Vagina (tissue), 2 donors: ENCODE data around the gene DNAH8. TPM values are rescaled to one million over a fixed set of nuclear protein-coding genes. Genes with fewer than 3 reads are reported as not detected.

Experiments
- DNase-seq, 2 donors: peaks; one replicate each; pipeline ENCODE4 v3.0.0-alpha.2; 2017; ENCODE audit errors: extremely low spot score in 2 of 2
- H3K27ac ChIP-seq: fragments of 200-600 bp; sonication (generic); one replicate; pipeline ENCODE4 v1.5.1; 2019
- H3K27me3 ChIP-seq: fragments of 200-600 bp; sonication (generic); one replicate; pipeline ENCODE4 v1.5.1; 2019
- H3K36me3 ChIP-seq, 2 donors: fragments of 200-600 bp; sonication (generic); one replicate each; pipeline ENCODE4 v1.5.1; 2017 to 2019
- H3K4me1 ChIP-seq: fragments of 200-600 bp; sonication (generic); one replicate; pipeline ENCODE4 v1.5.1; 2019
- H3K4me3 ChIP-seq, 2 donors: fragments of 200-600 bp; sonication (generic); 1 replicate in 1 of 2; 2 replicates in 1 of 2; pipeline ENCODE4 v1.5.1; 2016 to 2019
- H3K9me3 ChIP-seq: fragments of 200-600 bp; sonication (generic); one replicate; pipeline ENCODE4 v1.5.1; 2019
- CTCF ChIP-seq, 3 experiments: fragments of 450-650 bp in 2 of 3; fragments of 200-600 bp in 1 of 3; sonication (generic) in 1 of 3; IDR thresholded peaks; one replicate each; pipeline ENCODE4 v1.5.1; 2017 to 2019; ENCODE audit warnings: antibody characterized with exemption in 3 of 3, mild to moderate bottlenecking in 2 of 3, moderate library complexity in 2 of 3
- POLR2A ChIP-seq, 2 donors: fragments of 450-650 bp; IDR thresholded peaks; one replicate each; pipeline ENCODE4 v1.6.1; 2017; ENCODE audit warnings: antibody characterized with exemption in 2 of 2, mild to moderate bottlenecking in 2 of 2, moderate library complexity in 2 of 2
- POLR2AphosphoS5 ChIP-seq, 2 donors: sonication (generic); formaldehyde crosslinking; IDR thresholded peaks; one replicate each; pipeline ENCODE4 v1.9.0; 2017; ENCODE audit warnings: antibody characterized with exemption in 2 of 2, mild to moderate bottlenecking in 2 of 2, low read depth in 1 of 2; ENCODE audit not compliant: insufficient read depth in 1 of 2
- intact Hi-C: fragments of 100-400 bp; cut with DNase I; formaldehyde crosslinking; loops from one replicate; pipeline ENCODE4 v1.15.1; 2023
- total RNA-seq: library from RNA; depleted of rRNA; stranded (reverse); fragments of >200 nt; gene quantifications from one replicate; pipeline ENCODE4 v1.2.3, GENCODE V29; 2016

The DNAH8 gene
- total RNA-seq, 1 donor from 2014 or later = not detected

GRCh38 chr6:38725414-38726183 lies 10.5 kb downstream of the DNAH8 start:
- intact Hi-C loops = no loop called here

GRCh38 chr6:38728203-38728602 lies 13.1 kb downstream of the DNAH8 start:
- TF ChIP-seq POLR2A (IDR thresholded peaks at IDR 0.05) = no peak
- no peak for TF ChIP-seq CTCF (IDR thresholded peaks at IDR 0.05)
- TF ChIP-seq POLR2AphosphoS5 (IDR thresholded peaks at IDR 0.05; ENCODE audit: insufficient read depth in 1 of 2, low read depth in 1 of 2) = no peak
- Histone ChIP-seq H3K27me3 (no peaks in the 10 kb centered on the region), H3K36me3 (no peaks in the 10 kb centered on the region), H3K4me1 (peaks cover 11% of the 10 kb centered on the region), H3K27ac (no peak overlapping the region), H3K4me3 (no peak overlapping the region), H3K9me3 (no peaks in the 10 kb centered on the region)
- intact Hi-C loops = no loop called here
- no peak for DNase-seq

More at GRCh38 chr6:38725414-38726183, 10.5 kb downstream of the DNAH8 start:
- no peak overlapping the region for H3K4me3 ChIP-seq
- no peak overlapping the region for H3K27ac ChIP-seq
- no peak for DNase-seq
- H3K9me3 ChIP-seq = no peaks in the 10 kb centered on the region
- no peaks in the 10 kb centered on the region for H3K27me3 ChIP-seq
- TF ChIP-seq POLR2A (IDR thresholded peaks at IDR 0.05) (no peak), POLR2AphosphoS5 (IDR thresholded peaks at IDR 0.05; ENCODE audit: insufficient read depth in 1 of 2, low read depth in 1 of 2) (no peak), CTCF (IDR thresholded peaks at IDR 0.05) (no peak)
- H3K36me3 ChIP-seq = no peaks in the 10 kb centered on the region
- H3K4me1 ChIP-seq = peaks cover 8% of the 10 kb centered on the region

- no peak overlapping the region for H3K27ac ChIP-seq
- TF ChIP-seq POLR2A (IDR thresholded peaks at IDR 0.05) = no peak
- TF ChIP-seq CTCF (IDR thresholded peaks at IDR 0.05) = no peak
- TF ChIP-seq POLR2AphosphoS5 (IDR thresholded peaks at IDR 0.05; ENCODE audit: insufficient read depth in 1 of 2, low read depth in 1 of 2) = no peak
- DNase-seq = no peak
- no peak overlapping the region for H3K4me3 ChIP-seq
- H3K36me3 ChIP-seq = no peaks in the 10 kb centered on the region
- H3K9me3 ChIP-seq = no peaks in the 10 kb centered on the region
- H3K4me1 ChIP-seq = peaks cover 11% of the 10 kb centered on the region
- intact Hi-C loops = no loop called here
- H3K27me3 ChIP-seq = no peaks in the 10 kb centered on the region
These were observed 15.2 kb downstream of the DNAH8 start for GRCh38 chr6:38730140-38730862.

- no peak overlapping the region for H3K4me3 ChIP-seq
- intact Hi-C loops = no loop called here
- H3K9me3 ChIP-seq = no peaks in the 10 kb centered on the region
- H3K27ac ChIP-seq = no peak overlapping the region
- no peak for TF ChIP-seq CTCF (IDR thresholded peaks at IDR 0.05)
- no peak for TF ChIP-seq POLR2A (IDR thresholded peaks at IDR 0.05)
- no peak for TF ChIP-seq POLR2AphosphoS5 (IDR thresholded peaks at IDR 0.05; ENCODE audit: insufficient read depth in 1 of 2, low read depth in 1 of 2)
- H3K27me3 ChIP-seq = no peaks in the 10 kb centered on the region
- DNase-seq = no peak
- no peaks in the 10 kb centered on the region for H3K36me3 ChIP-seq
- no peaks in the 10 kb centered on the region for H3K4me1 ChIP-seq
These were observed 21.8 kb downstream of the DNAH8 start for GRCh38 chr6:38736951-38737350.

GRCh38 chr6:38738261-38738660 lies 23.1 kb downstream of the DNAH8 start:
- intact Hi-C loops = no loop called here
- no peaks in the 10 kb centered on the region for H3K9me3 ChIP-seq
- no peaks in the 10 kb centered on the region for H3K27me3 ChIP-seq
- H3K4me3 ChIP-seq = no peak overlapping the region
- no peaks in the 10 kb centered on the region for H3K36me3 ChIP-seq
- no peak for DNase-seq
- no peaks in the 10 kb centered on the region for H3K4me1 ChIP-seq
- no peak overlapping the region for H3K27ac ChIP-seq
- TF ChIP-seq CTCF (IDR thresholded peaks at IDR 0.05) (no peak), POLR2A (IDR thresholded peaks at IDR 0.05) (no peak)
